Esophagus muscularis mucosa (tissue), 4 donors: ENCODE measurements around the gene ZKSCAN3. TPM values are rescaled to one million over a fixed set of nuclear protein-coding genes. Genes with fewer than 3 reads are reported as not detected.

ENCODE experiments used
- DNase-seq: peaks from one replicate; pipeline ENCODE4 v3.0.0-alpha.2; 2017; ENCODE audit errors: extremely low spot score
- H3K27ac ChIP-seq, 4 donors: fragments of 200-600 bp; sonication (generic); replicated peaks in 1 of 4; 1 replicate in 3 of 4; 2 replicates in 1 of 4; pipeline ENCODE4 v1.5.1; 2016 to 2019; ENCODE audit warnings: mild to moderate bottlenecking in 1 of 4
- H3K27me3 ChIP-seq, 4 donors: fragments of 200-600 bp; sonication (generic); one replicate each; pipeline versions ENCODE4 v1.5.1 to v1.6.0; 2016 to 2019
- H3K36me3 ChIP-seq, 4 donors: fragments of 200-600 bp; sonication (generic); one replicate each; pipeline ENCODE4 v1.5.1; 2016 to 2019
- H3K4me1 ChIP-seq, 4 donors: fragments of 200-600 bp; sonication (generic); one replicate each; pipeline ENCODE4 v1.5.1; 2016 to 2019
- H3K4me3 ChIP-seq, 4 donors: fragments of 200-600 bp; sonication (generic); 1 replicate in 2 of 4; 2 replicates in 2 of 4; pipeline ENCODE4 v1.5.1; 2016 to 2019; ENCODE audit warnings: mild to moderate bottlenecking in 4 of 4, moderate library complexity in 1 of 4
- H3K9me3 ChIP-seq, 4 donors: fragments of 200-600 bp; sonication (generic); 1 replicate in 3 of 4; 2 replicates in 1 of 4; pipeline ENCODE4 v1.5.1; 2016 to 2019
- EP300 ChIP-seq: sonication (generic); formaldehyde crosslinking; IDR thresholded peaks from one replicate; pipeline ENCODE4 v1.6.1; 2017; ENCODE audit warnings: antibody characterized with exemption
- POLR2A ChIP-seq: fragments of 450-650 bp; IDR thresholded peaks from one replicate; pipeline ENCODE4 v1.6.1; 2017; ENCODE audit warnings: antibody characterized with exemption, moderate library complexity, mild to moderate bottlenecking, low read depth
- POLR2AphosphoS5 ChIP-seq, 2 donors: sonication (generic); formaldehyde crosslinking; IDR thresholded peaks; one replicate each; pipeline ENCODE4 v1.6.1; 2017; ENCODE audit warnings: antibody characterized with exemption in 2 of 2
- WGBS: methylation state at CpG from one replicate; pipeline ENCODE4 v1.1.5; 2018; 5-methylcytosine and 5-hydroxymethylcytosine counted together
- intact Hi-C: fragments of 100-400 bp; cut with DNase I; formaldehyde crosslinking; loops from one replicate; pipeline ENCODE4 v1.15.1; 2023
- total RNA-seq, 4 donors: library from RNA; depleted of rRNA; stranded (reverse); fragments of >200 nt; gene quantifications; one replicate each; pipeline versions ENCODE4 v1.1.0 to v1.2.1, GENCODE V29; 2016
- TF ChIP-seq, protein P1 (sequence below), 3 experiments: fragments of 200-600 bp in 2 of 3; fragments of 450-650 bp in 1 of 3; sonication (generic) in 2 of 3; IDR thresholded peaks; one replicate each; pipeline ENCODE4 v1.5.1; 2017 to 2019; ENCODE audit warnings: antibody characterized with exemption in 3 of 3, mild to moderate bottlenecking in 2 of 3, moderate library complexity in 1 of 3

ZKSCAN3 gene
- total RNA-seq, 4 donors from 2014 or later: 2.8 to 10.4 (median 6.4) TPM

DNA sequence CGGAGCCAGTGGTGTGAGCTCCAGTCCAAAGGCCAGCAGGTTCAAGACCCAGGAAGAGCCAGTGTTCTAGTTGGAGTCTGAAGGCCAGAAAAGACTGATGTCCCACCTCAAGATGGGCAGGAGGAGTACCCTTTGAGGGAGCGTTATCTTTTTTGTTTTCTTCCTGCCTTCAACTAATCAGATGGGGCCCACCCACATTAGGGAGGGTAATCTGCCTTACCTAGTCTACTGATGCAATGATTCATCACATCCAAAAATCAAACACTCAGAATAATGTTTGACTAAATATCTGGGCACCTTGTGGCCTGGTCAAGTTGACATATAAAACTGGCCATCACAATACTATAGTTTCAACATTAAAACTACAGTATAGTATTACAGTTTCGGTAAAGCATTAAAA, 19.7 kb downstream of the ZKSCAN3 start:
- Histone ChIP-seq H3K4me3 (no peak overlapping the region), H3K27ac (no peak overlapping the region), H3K27me3 (no peaks in the 10 kb centered on the region), H3K36me3 (peaks cover 14 to 37% (median 24%) of the 10 kb centered on the region in 4 donors), H3K4me1 (no peaks in the 10 kb centered on the region), H3K9me3 (no peaks in the 10 kb centered on the region)
- TF ChIP-seq EP300 (no peak), POLR2A (no peak), POLR2AphosphoS5 (IDR thresholded peaks at IDR 0.05) (no peak)
- TF ChIP-seq, protein P1, sequence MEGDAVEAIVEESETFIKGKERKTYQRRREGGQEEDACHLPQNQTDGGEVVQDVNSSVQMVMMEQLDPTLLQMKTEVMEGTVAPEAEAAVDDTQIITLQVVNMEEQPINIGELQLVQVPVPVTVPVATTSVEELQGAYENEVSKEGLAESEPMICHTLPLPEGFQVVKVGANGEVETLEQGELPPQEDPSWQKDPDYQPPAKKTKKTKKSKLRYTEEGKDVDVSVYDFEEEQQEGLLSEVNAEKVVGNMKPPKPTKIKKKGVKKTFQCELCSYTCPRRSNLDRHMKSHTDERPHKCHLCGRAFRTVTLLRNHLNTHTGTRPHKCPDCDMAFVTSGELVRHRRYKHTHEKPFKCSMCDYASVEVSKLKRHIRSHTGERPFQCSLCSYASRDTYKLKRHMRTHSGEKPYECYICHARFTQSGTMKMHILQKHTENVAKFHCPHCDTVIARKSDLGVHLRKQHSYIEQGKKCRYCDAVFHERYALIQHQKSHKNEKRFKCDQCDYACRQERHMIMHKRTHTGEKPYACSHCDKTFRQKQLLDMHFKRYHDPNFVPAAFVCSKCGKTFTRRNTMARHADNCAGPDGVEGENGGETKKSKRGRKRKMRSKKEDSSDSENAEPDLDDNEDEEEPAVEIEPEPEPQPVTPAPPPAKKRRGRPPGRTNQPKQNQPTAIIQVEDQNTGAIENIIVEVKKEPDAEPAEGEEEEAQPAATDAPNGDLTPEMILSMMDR (IDR thresholded peaks at IDR 0.05): no peak
- DNase-seq: no peak
- WGBS: 98% methylated on average over 3 of the region's 3 CpGs
- intact Hi-C loops: no loop called here

DNA sequence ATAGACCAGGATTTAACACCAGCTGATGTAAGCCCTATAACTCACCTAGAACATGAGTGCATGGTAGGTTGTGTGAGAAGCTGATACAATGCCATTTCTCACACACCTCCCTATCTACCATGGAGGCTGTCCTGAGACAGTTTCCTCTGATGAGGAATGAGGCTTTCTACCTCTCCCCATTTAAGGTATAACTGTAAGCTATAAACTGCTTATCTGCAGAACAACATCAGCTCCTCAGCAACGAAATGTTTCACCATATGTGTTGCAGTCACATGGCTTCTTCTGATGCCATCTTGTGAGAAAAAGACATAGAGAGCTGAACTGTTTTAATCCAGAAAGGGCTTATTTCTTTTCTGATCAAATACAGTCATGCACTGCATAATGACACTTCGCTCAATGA, 20.7 kb downstream of the ZKSCAN3 start:
- 81% methylated on average over 2 of the region's 2 CpGs for WGBS
- no peaks in the 10 kb centered on the region for H3K9me3 ChIP-seq
- H3K4me1 ChIP-seq: no peaks in the 10 kb centered on the region
- intact Hi-C loops: no loop called here
- TF ChIP-seq POLR2A: no peak
- no peak overlapping the region for H3K4me3 ChIP-seq
- no peaks in the 10 kb centered on the region for H3K27me3 ChIP-seq
- H3K27ac ChIP-seq: no peak overlapping the region
- peaks cover 5 to 27% (median 14%) of the 10 kb centered on the region in 4 donors for H3K36me3 ChIP-seq
- DNase-seq: no peak

DNA sequence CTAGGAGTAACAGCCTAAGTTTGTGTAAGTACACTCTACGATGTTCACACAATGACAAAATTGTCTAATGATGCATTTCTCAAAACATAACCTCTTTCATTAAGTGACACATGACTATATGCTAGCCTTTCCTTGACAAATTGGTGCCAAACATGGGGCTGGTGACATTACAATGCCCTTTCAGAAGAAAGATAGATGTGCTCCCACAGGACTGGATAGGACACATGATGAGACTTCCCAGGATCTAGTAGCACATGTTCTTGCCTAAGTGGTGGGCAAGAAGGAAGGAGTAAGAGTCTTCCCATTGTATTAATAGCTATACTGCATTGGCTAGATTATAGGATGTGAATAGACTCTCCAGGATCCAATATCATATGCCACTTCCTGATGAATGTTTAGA, 21.5 kb downstream of the ZKSCAN3 start:
- intact Hi-C loops: no loop called here
- no peaks in the 10 kb centered on the region for H3K27me3 ChIP-seq
- WGBS: 90% methylated on average over 1 of the region's 1 CpG
- TF ChIP-seq POLR2A: no peak
- TF ChIP-seq POLR2AphosphoS5 (IDR thresholded peaks at IDR 0.05): no peak
- no peak for TF ChIP-seq EP300
- TF ChIP-seq, protein P1 (IDR thresholded peaks at IDR 0.05): no peak
- H3K36me3 ChIP-seq: peaks cover 0 to 22% (median 5%) of the 10 kb centered on the region in 4 donors
- no peak for DNase-seq
- no peaks in the 10 kb centered on the region for H3K9me3 ChIP-seq
- H3K27ac ChIP-seq: no peak overlapping the region
- no peaks in the 10 kb centered on the region for H3K4me1 ChIP-seq
- H3K4me3 ChIP-seq: no peak overlapping the region

DNA sequence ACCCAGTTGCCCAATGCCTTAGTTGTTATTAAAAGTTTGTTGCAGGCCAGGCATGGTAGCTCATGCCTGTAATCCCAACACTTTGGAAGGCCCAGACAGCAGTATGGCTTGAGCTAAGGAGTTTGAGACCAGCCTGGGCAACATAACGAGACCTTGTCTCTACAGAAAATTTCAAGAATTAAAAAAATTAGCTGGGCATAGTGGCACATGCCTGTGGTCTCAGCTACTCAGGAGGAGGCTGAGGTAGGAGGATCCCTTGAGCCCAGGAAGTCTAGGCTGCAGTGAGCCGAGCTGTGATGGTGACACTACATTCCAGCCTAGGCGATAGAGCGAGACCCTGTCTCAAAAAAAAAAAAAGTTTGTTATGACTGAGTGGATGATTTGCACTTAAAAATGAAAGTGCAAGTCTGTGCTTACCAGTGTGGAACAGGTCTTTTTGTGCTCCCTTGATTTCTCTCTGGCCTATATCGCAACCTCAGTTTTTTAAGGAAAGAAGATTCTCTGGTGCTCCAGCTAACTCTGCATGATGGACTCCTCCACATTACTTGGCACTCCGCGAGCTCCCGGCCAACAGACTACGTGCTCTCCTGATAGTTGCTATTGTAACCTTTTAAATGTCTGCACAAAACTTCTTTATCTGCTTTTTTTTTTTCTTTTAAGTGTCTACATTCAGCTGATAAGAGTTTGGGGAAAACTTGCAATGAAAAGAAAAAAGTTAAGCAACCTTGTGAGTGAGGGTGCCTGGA, 22.1 kb downstream of the ZKSCAN3 start:
- intact Hi-C loops: no loop called here
- Histone ChIP-seq H3K4me1 (no peaks in the 10 kb centered on the region), H3K27ac (no peak overlapping the region), H3K36me3 (peaks cover 0 to 17% (median 0%) of the 10 kb centered on the region in 4 donors), H3K4me3 (no peak overlapping the region), H3K27me3 (no peaks in the 10 kb centered on the region), H3K9me3 (no peaks in the 10 kb centered on the region)
- 89% methylated on average over 9 of the region's 9 CpGs for WGBS
- TF ChIP-seq, protein P1 (IDR thresholded peaks at IDR 0.05): no peak
- TF ChIP-seq POLR2AphosphoS5 (IDR thresholded peaks at IDR 0.05) (no peak), POLR2A (no peak), EP300 (no peak)
- no peak for DNase-seq

DNA sequence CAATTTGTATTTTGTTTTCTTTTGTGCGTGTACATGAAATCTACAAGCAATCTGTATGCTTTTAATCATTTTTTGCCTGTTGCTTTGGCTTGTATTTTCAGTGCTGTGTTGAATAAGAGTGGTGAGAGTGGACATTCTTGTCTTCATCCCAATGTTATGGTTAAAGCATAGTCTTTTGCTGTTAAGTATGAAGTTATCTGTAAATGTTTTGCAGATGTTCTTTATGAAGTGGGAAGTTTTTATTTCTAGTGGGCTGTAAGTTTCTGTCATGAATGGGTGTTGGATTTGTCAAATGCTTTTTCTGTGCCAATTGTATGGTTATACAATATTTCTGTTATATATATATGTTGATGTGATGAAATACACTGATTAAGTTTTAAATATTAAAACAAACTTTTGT, 24.2 kb downstream of the ZKSCAN3 start:
- Histone ChIP-seq H3K27ac (no peak overlapping the region), H3K36me3 (peaks cover 0 to 19% (median 3%) of the 10 kb centered on the region in 4 donors), H3K9me3 (no peaks in the 10 kb centered on the region), H3K27me3 (no peaks in the 10 kb centered on the region), H3K4me3 (no peak overlapping the region), H3K4me1 (no peaks in the 10 kb centered on the region)
- TF ChIP-seq POLR2AphosphoS5 (IDR thresholded peaks at IDR 0.05) (no peak), POLR2A (no peak), EP300 (no peak)
- TF ChIP-seq, protein P1 (IDR thresholded peaks at IDR 0.05): no peak
- intact Hi-C loops: no loop called here
- 81% methylated on average over 1 of the region's 1 CpG for WGBS
- DNase-seq: no peak
